IPS DF 4.7 (cell line): Measurements from ENCODE around the gene MICALL2.

ENCODE experiments used
- DNase-seq: peaks from one replicate; pipeline ENCODE4 v3.0.0-alpha.2; 2013; ENCODE audit warnings: low spot score; ENCODE audit errors: extremely low read depth

The MICALL2 gene

GRCh38 chr7:1458683-1459511 is at the start of gene MICALL2:
Gene MICALL2 (minus strand): TSS chr7:1459470. CDS start chr7:1459326, 144 bp downstream.
- DNase-seq, result no peak

- DNase-seq, result no peak
Observed at GRCh38 chr7:1508277-1508758, 49.0 kb upstream of the MICALL2 start.

DNA sequence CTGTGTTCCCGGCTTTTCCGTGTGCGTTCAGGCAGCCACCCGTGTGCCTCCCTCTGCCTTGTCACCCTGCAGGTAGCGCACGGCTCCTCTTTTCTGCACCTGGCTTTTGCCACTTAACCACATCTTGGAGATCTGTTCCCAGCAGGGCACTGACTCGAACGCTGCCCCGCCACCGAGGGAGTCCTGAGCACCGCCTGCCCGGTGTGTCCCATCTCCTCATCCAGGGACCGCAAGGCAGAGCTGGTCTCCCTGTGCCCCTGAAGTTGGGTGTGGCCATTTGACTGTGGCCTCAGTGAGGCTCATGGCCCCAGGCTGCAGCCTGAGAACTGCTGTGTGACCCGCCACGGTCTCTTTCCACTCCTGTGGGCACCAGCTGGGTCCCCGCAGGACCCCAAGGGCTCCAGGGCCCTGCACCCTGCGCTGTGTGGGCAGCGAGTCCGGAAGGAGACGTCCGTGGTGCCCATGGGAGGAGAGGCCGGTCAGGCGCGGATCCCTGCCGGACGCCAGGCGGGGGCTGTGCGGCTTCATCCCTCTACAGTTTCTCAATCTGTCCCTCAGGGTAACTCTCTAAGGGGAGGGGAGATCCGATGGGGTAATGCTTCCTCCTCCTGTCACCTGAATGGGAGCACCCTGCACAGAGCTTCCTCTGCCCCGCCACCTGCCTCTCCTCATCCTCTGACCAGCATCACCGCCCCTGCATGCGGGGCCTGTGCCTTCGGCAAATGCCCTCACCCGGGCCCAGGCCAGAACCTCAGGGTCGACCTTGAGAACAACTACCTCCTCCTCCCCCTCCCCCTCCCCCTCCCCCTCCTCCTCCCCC is 46.7 kb upstream of the MICALL2 start:
- no peak for DNase-seq

- peak; percentile 44 for DNase-seq
Observed at GRCh38 chr7:1503816-1504775, 44.8 kb upstream of the MICALL2 start, which contains the start of gene INTS1. Gene INTS1 (minus strand): TSS chr7:1504389. CDS start chr7:1503960, 429 bp downstream.

GRCh38 chr7:1503390-1503789 is 44.1 kb upstream of the MICALL2 start:
- no peak for DNase-seq

DNA sequence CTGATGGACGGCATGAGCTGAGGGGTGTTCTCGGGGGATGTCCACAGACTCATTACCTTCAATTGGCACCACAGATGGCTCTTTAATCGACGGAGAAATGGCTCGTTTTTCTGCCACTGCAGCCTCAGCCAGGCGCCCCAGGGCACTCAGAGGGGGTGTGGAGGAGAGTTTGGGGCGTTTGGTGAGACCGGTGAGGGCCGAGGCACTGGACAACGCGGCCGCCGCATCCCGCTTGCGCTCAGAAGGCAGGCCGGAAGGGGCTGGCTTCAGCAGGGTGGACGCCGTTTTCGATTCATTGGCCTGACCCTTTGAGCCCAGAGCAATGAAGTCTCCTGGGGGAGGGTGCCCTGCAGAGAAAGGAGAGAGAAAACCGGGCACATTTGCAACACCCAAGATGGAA is 43.6 kb upstream of the MICALL2 start:
- no peak for DNase-seq

GRCh38 chr7:1501487-1502270 is 42.4 kb upstream of the MICALL2 start:
- DNase-seq, result no peak

DNA sequence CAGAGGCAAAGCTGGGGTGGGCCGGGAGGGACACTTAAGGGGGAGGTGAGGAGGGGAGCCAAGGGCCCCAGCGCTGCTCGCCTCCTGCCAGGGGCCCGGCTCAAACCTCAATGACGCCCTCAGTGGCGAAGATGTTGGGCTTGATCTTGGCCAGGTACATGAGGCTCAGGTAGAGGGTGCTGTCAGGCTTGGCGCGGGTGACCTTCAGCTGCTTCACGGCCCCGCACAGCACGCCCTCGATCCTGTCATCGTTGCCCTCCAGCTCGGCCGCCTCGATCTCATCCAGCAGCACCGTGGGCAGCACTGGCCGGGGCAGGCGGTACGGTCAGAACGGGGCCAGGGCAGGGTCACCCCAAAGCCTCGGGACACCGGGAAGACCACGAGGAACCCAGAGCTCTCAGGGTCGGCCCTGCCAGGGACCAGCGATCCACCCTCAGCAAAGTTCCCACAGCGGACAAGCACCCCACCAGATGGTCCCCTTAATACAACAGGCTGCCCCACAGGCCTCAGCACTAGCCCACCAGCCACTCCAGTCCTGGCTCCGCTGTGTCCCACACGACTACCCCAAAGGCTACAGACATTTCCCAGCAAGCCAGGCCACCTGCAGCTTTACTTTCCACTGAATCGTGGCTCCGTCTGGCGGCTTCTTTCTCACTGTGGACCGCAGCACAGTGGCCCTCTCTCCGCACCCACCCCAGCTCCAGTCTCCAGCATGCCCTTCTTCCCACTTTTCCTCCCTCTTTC is 41.0 kb upstream of the MICALL2 start:
- DNase-seq, result no peak

DNA sequence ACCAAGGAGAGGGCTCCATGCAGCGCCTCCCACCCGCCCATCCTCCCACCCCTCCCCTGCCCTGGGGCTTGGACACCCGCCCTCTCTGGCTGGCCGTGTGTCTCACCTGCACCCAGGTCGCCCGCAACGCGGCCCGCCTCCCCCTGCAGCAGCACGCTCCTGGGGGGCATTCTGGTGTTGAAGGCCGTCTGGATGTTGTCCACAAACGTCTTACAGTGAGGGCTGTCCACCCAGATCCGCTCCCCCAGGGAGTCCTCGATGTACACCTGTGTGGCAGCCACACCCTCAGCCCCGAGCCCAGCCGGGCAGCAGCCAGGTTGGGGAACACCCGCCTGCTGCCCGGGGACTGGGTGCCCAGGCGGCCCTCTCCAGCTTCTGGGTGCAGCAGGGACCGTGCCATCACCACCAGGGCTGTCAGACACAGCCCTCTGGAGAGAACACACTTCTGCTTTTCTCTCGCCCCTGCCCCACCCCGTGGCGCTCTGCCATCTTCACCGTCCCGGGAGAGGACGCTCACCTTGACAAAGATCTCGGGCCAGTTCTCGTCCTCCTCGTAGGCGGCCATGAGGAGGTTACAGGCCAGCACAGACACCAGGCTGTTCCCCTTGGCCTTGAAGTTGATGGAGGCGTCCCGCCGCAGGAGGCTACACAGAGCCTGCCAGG is 40.2 kb upstream of the MICALL2 start:
- no peak for DNase-seq

DNA sequence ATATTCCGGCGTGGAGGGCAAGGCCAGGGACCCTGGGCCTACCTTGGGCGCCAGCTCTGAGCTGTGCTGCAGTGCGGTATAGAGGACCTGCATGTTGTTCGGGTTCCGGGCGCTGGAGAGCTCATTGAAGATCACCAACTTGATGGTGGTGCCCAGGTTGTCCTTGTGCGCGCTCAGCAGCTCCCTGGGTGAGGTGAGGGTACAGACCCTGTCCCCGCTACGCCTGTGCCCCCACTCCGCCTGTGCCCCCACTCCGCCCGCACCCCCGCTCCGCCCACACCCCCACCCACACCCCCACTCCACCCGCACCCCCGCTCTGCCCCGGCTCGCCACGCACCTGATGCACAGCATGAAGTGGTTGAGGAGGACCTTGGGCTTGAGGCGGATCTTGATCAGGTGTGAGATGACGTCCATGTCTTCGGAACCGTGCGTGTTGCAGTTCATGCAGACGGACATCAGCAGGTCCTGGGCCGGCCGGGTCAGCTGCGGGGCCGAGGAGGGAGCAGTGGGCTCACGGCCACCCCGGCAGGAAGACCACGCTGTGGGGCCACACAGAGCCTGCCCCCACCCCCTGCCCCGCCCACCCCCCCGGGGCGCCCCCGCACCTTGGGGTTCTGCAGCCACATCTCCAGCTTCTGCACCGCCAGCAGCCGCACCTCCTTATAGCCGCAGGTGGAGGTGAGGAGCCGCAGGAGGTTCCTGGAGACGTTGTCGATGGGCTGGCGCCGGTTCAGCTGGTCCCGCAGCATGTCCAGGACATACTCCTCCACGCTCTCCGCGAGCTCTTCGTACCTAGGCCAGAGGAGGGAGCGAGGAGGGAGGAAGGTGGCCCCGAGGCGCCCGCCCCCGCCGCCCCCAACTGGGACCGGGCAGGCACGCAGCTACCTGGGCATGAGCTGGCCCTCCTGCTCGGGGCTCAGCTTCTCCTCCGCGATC is 39.4 kb upstream of the MICALL2 start:
- DNase-seq, result no peak

GRCh38 chr7:1497293-1497927 is 38.1 kb upstream of the MICALL2 start:
- no peak for DNase-seq

DNA sequence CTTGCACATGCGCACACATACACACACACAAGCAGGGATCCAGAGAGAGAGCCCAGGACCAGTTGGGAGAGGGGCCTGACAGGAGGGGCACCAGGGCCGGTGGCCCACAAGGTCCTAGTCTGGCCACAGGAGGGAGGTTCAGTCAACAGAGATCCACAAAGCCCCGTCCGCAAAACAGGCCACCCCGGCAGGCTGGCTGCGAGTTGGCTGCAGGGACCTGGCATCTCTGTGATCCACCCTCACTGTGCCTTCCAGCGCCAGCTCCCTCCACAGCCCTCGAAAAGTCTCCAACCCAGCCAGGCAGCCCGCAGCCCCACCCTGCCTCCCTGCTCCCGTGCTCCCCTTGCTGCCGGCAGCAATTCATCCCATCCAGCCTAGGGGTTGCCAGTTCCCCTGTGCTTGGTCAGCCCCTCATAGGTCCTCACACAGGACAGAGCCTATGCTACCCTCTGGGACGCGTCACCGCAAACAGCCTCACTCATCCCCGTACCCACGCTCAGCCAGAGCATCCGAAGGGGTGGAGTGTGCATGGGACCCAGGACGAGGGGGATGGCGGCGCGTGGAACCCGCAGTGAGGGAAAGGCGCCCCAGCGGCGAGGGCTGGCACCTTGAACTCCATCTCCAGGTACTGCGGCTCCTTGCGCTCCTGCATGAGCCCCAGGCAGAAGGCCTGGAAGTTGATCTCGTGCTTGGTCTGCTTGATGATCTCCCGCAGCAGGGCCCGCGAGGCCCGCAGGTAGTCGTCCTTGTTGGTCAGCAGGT is 37.4 kb upstream of the MICALL2 start:
- no peak for DNase-seq

- DNase-seq, result no peak
Observed at GRCh38 chr7:1495564-1496242, 36.4 kb upstream of the MICALL2 start.

GRCh38 chr7:1494866-1495563 is 35.7 kb upstream of the MICALL2 start:
- DNase-seq, result no peak

GRCh38 chr7:1494447-1494846 is 35.2 kb upstream of the MICALL2 start:
- DNase-seq, result no peak

DNA sequence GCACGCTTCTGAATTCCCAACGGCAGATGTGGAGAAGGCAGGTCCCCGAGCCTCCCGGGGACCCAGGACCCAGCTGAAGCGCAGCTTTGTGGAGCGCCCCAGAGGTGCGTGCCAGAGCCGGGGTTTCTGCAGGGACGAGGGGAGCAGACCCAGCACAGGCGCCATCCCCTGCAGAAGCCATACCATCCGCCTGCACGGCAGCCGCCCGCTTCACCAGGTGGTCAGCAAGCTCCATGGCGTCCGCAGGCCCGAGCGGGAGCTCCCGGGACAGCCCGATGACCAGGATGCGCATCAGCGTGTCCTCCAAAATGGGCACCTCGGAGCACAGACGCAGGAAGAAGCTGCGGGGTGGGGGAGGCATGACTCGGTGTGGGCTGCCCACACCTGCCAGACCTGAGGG is 34.3 kb upstream of the MICALL2 start:
- DNase-seq, result no peak
